Fibroblast of villous mesenchyme (primary cell): Measurements from ENCODE around the gene ATXN2L. TPM values are rescaled to one million over a fixed set of nuclear protein-coding genes. Genes with fewer than 3 reads are reported as not detected.

Experiments used
- DNase-seq: peaks from one replicate; pipeline ENCODE4 v3.0.0-alpha.2; 2010; ENCODE audit warnings: low read depth
- H3K4me3 ChIP-seq: 2 replicates; pipeline ENCODE4 v1.5.1; 2011; ENCODE audit warnings: low read depth, mild to moderate bottlenecking, low read length
- CTCF ChIP-seq: IDR thresholded peaks from 2 replicates; pipeline ENCODE4 v1.5.1; 2012; ENCODE audit warnings: low read depth, mild to moderate bottlenecking, low read length; ENCODE audit not compliant: insufficient read depth
- total RNA-seq: library from RNA; depleted of rRNA; stranded (reverse); fragments of >200 nt; gene quantifications from 2 replicates; pipeline ENCODE4 v1.2.3, GENCODE V29; 2012

Gene ATXN2L
- total RNA-seq, 1 donor: 51.4 TPM

- TF ChIP-seq CTCF: no peak
- no peak overlapping the region for H3K4me3 ChIP-seq
- DNase-seq: no peak
Observed at GRCh38 chr16:28874406-28874805, 51.6 kb downstream of the ATXN2L start.

GRCh38 chr16:28875134-28876018 is 52.6 kb downstream of the ATXN2L start:
- no peak for TF ChIP-seq CTCF
- no peak for DNase-seq
- H3K4me3 ChIP-seq: no peak overlapping the region

GRCh38 chr16:28876019-28876659 is 53.3 kb downstream of the ATXN2L start:
- H3K4me3 ChIP-seq: no peak overlapping the region
- TF ChIP-seq CTCF: no peak
- DNase-seq: no peak

- no peak for DNase-seq
- H3K4me3 ChIP-seq: no peak overlapping the region
- TF ChIP-seq CTCF: no peak
Observed at GRCh38 chr16:28876973-28877654, 54.3 kb downstream of the ATXN2L start.

GRCh38 chr16:28877655-28878000 is 54.8 kb downstream of the ATXN2L start:
- TF ChIP-seq CTCF: no peak

GRCh38 chr16:28878083-28878926 is 55.5 kb downstream of the ATXN2L start, which contains the start of gene ATP2A1:
Gene ATP2A1, plus strand, starts transcription at chr16:28878488. Its CDS starts 184 bp downstream, at chr16:28878672.
- no peak for DNase-seq
- peak within 1 kb of the TSS; percentile 73 for H3K4me3 ChIP-seq
- no peak for TF ChIP-seq CTCF

More at GRCh38 chr16:28877655-28878000, 54.8 kb downstream of the ATXN2L start:
- no peak for DNase-seq
- no peak overlapping the region for H3K4me3 ChIP-seq
